ENCODE results near the gene BPHL.
"Not testable (repeated sequence)": the region's sequence is repeated elsewhere in the genome, so short reads cannot be mapped to it uniquely, and the experiment has no call there.

BPHL gene

GRCh38 chr6:3118353-3119039, at the start of gene BPHL:
BPHL (plus strand) TSS chr6:3118711; CDS start chr6:3118741, 30 bp downstream.
- DNase-seq = peak; percentile 99

DNA sequence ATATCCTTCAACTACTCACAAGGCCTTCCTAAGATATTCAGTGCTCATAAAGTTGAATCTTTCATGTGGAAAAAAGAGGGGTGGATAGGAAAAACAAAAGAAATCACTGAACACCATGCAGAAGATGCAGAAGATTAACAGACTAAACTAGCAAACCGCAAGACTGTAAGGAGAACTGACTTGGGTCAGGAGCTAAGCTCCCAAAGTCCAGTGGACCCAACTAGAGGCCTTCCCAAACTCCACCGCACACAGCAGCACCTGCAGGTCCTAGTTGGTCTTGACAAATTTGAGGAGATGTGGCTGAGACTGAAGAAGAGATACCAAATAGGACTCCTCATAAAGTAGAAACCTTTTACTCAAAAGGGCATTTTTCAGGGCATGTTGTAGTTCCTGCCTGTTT, 46.9 kb upstream of the BPHL start:
- no peak for DNase-seq

GRCh38 chr6:3072798-3073197, 45.7 kb upstream of the BPHL start:
- no peak for DNase-seq

DNA sequence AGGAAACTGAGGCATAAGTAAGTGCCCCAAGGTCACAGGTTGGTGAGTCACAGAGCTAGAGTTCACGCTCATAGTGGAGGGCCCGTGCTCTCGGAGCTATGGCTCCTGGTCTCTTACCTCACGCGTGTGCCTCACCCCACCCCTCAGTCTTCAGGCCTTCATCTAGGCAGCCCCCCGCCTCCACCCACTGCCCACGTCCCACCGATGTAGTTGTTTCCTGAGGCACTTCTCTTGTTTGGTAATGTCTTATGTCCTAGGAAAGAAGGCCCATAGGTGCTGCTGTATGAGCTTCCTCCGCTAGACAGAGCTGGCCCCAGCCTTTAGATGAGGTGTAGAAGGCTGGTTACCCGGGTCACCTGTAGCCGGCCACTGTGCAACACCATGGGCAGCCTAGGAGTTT, 45.1 kb upstream of the BPHL start:
- no peak for DNase-seq

DNA sequence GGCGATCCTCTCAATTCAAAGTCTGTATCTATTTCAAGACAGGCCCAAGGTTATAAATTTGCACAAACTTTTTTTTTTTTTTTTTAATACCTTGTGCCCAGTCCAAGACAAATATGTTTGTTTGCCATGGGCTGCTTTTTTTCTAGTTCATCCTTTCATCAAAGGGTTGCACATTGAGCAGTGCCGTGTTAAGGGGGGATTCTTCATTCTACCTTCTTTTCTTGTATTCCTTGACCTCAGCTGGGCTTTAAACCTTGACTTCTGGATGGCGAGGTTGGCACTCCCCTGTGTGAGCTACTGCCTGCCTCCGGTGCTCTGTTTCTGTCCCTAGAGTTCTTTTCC, 42.8 kb upstream of the BPHL start:
- no peak for DNase-seq

DNA sequence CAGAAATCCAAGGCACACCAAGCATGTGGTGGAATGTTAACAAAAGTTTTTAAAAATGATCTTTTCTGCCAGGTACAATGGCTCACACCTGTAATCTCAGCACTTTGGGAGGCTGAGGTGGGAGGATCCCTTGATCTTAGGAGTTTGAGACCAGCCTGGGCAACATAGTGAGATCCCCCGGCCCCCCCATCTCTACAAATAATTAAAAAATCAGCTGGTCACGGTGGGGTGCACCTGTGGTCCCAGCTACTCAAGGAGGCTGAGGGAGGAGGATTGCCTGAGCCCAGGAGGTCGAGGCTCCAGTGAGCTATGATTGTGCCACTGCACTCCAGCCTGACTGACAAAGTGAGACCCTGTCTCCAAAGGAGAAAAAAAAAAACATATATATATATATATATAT, 42.2 kb upstream of the BPHL start:
- DNase-seq = no peak

DNA sequence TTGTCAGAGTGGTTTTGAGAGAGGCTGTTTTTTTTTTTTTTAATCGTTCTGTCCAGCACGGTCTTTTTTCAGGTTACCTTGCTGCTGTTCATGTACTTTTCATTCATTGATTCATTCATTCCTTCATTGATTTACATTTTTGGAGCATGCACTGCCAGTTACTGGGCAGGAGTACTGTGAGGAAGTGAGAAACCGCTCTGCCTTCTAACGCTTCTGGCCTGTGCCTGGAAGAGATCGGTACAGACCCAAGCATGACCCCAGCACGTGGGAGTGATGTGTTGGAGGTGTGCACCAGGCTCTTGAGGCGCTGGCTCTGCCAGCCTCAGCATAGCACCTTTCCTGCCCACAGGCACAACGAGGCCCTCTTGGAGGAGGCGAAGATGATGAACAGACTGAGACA, 41.1 kb upstream of the BPHL start:
- DNase-seq = no peak

DNA sequence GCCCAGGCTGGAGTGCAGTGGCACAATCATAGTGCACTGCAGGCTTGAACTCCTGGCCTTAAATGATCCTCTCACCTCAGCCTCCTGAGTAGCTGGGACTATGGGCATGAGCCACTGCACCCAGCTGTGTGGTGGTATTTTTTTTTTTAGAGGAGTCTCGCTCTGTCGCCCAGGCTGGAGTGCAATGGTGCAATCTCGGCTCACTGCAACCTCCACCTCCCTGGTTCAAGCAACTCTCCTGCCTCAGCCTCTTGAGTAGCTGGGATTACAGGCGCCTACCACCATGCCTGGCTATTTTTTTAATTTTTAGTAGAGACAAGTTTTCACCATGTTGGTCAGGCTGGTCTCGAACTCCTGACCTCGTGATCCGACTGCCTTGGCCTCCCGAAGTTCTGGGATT, 39.6 kb upstream of the BPHL start:
- not testable (repeated sequence) for DNase-seq

- no peak for DNase-seq
Measured at GRCh38 chr6:3079682-3080081, 38.8 kb upstream of the BPHL start.

GRCh38 chr6:3081960-3082359, 36.6 kb upstream of the BPHL start:
- no peak for DNase-seq

- DNase-seq = no peak
Measured at GRCh38 chr6:3085074-3085473, 33.4 kb upstream of the BPHL start.

DNA sequence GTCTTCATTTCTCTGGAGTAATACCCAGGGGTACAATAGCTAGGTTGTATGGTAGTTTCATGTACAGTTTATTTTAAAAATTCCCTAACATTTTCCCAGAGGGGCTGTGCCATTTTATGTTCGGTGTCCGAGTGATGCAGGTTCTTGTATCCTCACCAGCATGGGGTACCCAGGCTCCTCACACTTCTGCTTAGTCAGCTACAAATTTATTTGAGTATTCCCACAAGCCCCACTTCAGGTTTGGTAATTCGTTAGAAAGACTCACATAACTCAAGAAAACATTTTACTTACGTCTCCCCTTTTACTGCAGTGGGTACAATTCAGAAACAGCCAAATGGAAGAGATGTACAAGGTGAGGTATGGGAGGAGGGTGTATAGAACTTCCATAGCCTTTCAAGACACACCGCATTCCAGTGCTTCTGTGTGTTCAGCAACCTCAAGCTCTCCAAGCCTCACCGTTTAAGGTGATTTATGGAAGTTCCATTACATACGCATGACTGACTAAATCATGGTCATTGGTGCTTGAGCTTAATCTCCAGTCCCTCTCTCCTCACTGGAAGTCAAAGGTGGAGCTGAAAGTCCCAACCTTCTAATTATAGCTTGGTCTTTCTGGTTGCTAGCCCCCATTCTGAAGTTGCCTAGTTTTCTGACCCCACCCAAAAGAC, 32.1 kb upstream of the BPHL start:
- no peak for DNase-seq

- no peak for DNase-seq
Measured at GRCh38 chr6:3088446-3088845, 30.1 kb upstream of the BPHL start.

DNA sequence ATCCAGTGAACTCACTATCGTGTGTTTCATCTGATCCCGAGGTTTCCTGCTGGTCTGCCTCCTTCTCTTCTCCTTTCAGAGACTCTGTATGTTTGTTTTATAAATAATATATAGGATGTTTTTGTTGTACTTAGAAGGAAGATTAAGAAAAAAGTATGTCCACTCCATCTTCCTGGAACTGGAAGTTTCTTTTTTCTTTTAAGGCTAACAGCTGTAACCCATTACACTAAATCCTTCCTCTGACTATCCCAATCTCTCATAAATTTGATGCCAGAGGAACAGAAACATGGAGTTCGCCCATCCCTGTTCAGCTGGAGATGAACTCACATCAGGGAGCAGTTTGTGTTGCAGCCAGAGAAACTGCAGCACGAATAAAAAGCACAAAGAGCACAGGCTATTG, 29.5 kb upstream of the BPHL start:
- no peak for DNase-seq

- DNase-seq = no peak
Measured at GRCh38 chr6:3090013-3090412, 28.5 kb upstream of the BPHL start.

DNA sequence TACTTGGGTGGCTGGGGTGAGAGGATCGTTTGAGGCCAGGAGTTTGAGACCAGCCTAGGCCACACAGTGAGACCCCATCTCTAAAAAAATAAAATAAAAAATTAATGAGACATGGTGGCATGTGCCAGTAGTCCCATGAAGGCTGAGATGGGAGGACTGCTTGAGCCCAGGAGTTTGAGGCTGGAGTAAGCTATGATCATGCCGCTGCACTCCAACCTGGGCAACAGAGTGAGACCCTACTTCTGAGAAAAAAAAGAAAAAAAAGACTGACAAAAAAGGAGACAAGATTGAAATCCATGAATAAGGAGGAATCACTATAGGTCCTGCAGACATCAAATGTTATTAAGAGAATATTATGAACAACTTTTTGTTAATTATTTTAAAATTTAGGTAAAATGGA, 23.7 kb upstream of the BPHL start:
- no peak for DNase-seq

GRCh38 chr6:3102875-3103274, 15.6 kb upstream of the BPHL start:
- DNase-seq = no peak

GRCh38 chr6:3108746-3109414, 9.6 kb upstream of the BPHL start:
- no peak for DNase-seq

GRCh38 chr6:3109761-3110160, 8.8 kb upstream of the BPHL start:
- no peak for DNase-seq

GRCh38 chr6:3114377-3114776, 4.1 kb upstream of the BPHL start:
- no peak for DNase-seq

DNA sequence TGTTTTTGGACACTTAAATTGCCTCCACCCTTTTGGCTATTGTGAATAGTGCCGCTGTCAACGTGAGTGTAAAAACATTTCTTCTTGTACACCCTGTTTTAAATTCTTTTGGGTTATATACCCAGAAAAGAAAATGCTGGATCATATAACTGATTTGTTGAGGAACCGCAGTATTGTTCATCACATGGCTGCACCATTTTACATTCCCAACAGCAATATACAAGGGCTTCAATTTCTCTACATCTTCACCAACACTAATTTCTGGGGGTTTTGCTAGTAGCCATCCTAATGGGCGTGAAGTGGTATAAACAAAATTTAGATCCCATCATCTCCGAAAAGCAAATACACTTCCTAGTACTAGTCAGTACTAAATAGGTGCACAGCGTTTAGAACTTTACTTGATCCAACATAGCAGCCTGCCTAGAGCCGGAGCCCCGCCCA, 579 bp upstream of the BPHL start:
- DNase-seq = no peak

DNA sequence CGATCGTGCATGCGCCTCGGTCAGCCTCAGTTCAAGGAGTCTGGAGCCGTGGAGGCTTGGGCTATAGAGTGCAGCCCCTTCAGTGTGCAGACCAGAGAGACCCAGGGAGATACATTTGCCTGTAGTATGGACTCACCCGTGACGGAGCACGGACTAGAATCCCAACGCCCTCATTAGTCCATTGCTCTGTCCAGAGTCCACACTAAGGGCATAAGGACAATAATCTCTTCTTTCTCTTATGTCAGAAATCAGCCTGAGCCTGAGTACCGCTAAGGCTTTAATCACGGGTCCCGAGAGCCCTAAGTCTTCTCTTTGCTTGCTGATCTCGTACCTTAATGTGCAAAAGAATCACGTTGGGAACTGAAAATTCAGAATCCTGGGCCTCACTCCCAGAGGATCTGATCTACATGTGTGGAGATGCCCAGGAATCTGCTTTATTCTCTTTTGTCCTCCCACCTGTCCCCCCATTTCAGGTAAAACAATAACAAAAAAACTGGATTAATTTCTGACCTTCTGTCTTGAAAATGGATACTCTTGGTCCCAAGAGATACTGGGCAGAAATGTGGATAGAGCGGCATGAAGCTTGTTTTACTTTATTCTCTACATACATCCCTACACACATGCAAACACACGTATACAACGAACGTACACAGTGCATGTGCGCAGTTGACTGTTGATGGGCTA, 671 bp downstream of the BPHL start:
- DNase-seq = no peak

DNA sequence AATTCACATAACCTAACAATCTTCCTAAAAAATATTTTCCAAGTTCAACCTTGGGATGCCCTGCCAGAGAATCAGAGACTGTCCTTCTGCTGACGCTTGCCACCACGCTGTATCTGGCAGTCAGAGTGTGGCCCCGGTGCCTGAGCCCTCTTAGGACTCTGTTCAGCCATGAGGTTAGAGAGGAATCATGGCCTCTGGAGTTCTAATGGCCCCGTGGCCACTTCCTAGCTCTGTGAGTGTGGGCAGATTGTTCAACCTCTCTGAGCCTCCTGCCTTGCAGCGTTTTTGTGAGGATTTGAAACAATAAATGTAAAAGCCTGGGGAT, 2.2 kb downstream of the BPHL start:
- no peak for DNase-seq

DNA sequence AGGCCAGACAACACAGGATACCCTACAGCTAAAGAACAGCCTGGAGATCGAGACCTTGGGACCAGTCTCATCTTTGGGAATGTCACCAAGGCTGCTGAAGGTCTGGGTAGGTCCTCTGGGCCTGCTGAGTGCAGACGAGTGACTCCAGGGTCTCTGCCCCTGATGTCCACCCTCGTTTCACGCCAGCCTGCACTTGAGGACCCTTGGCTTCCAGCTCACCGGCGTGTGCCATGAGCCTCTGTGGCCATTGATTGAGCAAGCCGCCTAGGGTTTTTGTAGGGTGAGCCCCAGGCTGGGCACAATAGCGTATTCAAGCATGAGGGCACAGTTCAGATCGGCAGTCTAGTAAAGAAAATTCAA, 4.3 kb downstream of the BPHL start:
- no peak for DNase-seq
